ENCODE results near the gene SEPTIN6. TPM values are rescaled to one million over a fixed set of nuclear protein-coding genes. Genes with fewer than 3 reads are reported as not detected.

SEPTIN6 gene
- total RNA-seq, 1 donor from 2014 or later, result 24.7 TPM

DNA sequence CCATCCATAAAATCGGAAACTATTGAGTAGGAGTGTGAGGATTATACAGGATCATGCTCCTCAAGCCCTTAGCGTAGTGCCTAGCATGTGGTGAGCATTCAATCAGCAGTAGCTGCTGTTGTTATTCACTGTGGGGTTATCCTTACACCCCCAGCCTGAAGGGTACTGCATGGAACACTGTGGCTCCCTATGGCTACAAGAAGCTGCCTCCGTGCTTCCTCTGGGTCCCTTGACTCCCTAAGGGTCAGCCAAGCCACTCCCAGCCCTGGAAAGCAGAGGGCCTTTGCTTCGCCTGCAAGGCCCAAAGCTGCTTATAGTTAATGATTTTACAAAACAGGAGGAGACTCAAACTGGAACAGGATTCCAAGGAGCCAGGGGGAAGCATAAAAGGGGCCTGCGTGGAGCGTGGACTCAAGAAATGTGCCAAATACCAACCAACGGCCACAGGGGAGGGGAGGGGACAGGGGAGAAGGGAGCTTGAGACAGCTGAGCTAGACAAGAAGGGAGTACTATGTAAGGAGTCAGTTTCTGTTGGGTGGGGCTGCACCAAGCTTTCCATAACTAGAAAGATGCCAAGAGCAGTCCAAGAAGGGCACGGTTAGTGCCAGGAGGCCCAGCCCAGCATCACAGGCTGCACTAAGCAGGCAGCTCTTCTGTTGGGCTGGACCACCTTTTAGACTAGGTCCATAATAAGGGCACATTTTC is 15.9 kb downstream of the SEPTIN6 start:
- no peak overlapping the region for H3K27ac ChIP-seq (ENCODE audit: low read depth, low read length)
- no peak for DNase-seq (ENCODE audit: low read depth)

DNA sequence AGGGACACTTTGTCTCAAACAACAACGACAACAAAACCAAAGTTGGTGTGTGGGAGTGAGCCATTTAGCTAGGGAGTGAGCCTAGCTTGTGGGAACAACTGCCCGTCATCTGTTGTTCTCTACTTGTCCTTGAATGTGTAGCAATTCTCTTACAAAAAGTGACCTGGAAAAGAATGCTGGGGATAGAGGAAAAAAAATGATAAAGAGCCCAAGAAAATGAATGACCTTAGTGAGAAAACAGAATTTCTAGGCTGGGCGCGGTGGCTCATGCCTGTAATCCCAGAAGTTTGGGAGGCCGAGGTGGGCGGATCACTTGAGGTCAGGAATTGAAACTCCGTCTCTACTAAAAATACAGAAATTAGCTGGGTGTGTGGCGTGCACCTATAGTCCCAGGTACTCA is 19.6 kb downstream of the SEPTIN6 start:
- FAIRE-seq (no peak), DNase-seq (ENCODE audit: low read depth) (no peak)
- Mint-ChIP-seq H3K4me3 (ENCODE audit: unreplicated experiment) (no peak overlapping the region), H3K27me3 (ENCODE audit: low read depth, unreplicated experiment) (no peaks in the 10 kb centered on the region), H3K27ac (ENCODE audit: unreplicated experiment) (no peak overlapping the region), H3K4me1 (ENCODE audit: low read depth, unreplicated experiment) (peaks cover 6% of the 10 kb centered on the region), H3K9me3 (ENCODE audit: unreplicated experiment) (no peaks in the 10 kb centered on the region), H3K36me3 (ENCODE audit: low read depth, unreplicated experiment) (no peaks in the 10 kb centered on the region)
- H3K4me1 ChIP-seq (ENCODE audit: insufficient read depth, low read length), result no peaks in the 10 kb centered on the region
- H4K20me1 ChIP-seq (ENCODE audit: insufficient read depth, low read length), result no peaks in the 10 kb centered on the region
- no peak overlapping the region for H3K9ac ChIP-seq (ENCODE audit: low read length)
- H3K27ac ChIP-seq (ENCODE audit: low read depth, low read length), result no peak overlapping the region
- no peak overlapping the region for H2AFZ ChIP-seq (ENCODE audit: low read depth, low read length)
- H3K27me3 ChIP-seq (ENCODE audit: insufficient read depth, low read length), result no peaks in the 10 kb centered on the region
- no peak overlapping the region for H3K4me3 ChIP-seq (ENCODE audit: insufficient read depth, low read depth, low read length)
- no peak overlapping the region for H3K4me2 ChIP-seq (ENCODE audit: low read length)
- no peaks in the 10 kb centered on the region for H3K9me3 ChIP-seq (ENCODE audit: insufficient read depth, low read depth, low read length)
- TF ChIP-seq CTCF (IDR thresholded peaks at IDR 0.05; ENCODE audit: insufficient read depth, low read depth, low read length) (no peak), EZH2 (IDR thresholded peaks at IDR 0.05; ENCODE audit: insufficient read depth, low read length) (no peak)
- H3K79me2 ChIP-seq (ENCODE audit: insufficient read depth, low read length), result no peaks in the 10 kb centered on the region
- H3K36me3 ChIP-seq (ENCODE audit: insufficient read depth, low read length), result no peaks in the 10 kb centered on the region

More for the DNA sequence above, 15.9 kb downstream of the SEPTIN6 start:
- FAIRE-seq, result no peak
- H3K9me3 Mint-ChIP-seq (ENCODE audit: unreplicated experiment), result no peaks in the 10 kb centered on the region
- no peak overlapping the region for H3K27ac Mint-ChIP-seq (ENCODE audit: unreplicated experiment)
- H3K4me3 Mint-ChIP-seq (ENCODE audit: unreplicated experiment), result no peak overlapping the region
- Histone ChIP-seq H3K9ac (ENCODE audit: low read length) (no peak overlapping the region), H3K79me2 (ENCODE audit: insufficient read depth, low read length) (no peaks in the 10 kb centered on the region), H4K20me1 (ENCODE audit: insufficient read depth, low read length) (no peaks in the 10 kb centered on the region), H3K36me3 (ENCODE audit: insufficient read depth, low read length) (no peaks in the 10 kb centered on the region), H3K4me3 (ENCODE audit: insufficient read depth, low read depth, low read length) (no peak overlapping the region), H3K9me3 (ENCODE audit: insufficient read depth, low read depth, low read length) (no peaks in the 10 kb centered on the region), H3K27me3 (ENCODE audit: insufficient read depth, low read length) (no peaks in the 10 kb centered on the region), H3K4me2 (ENCODE audit: low read length) (no peak overlapping the region), H2AFZ (ENCODE audit: low read depth, low read length) (no peak overlapping the region), H3K4me1 (ENCODE audit: insufficient read depth, low read length) (no peaks in the 10 kb centered on the region)
- no peaks in the 10 kb centered on the region for H3K27me3 Mint-ChIP-seq (ENCODE audit: low read depth, unreplicated experiment)
- no peaks in the 10 kb centered on the region for H3K36me3 Mint-ChIP-seq (ENCODE audit: low read depth, unreplicated experiment)
- no peaks in the 10 kb centered on the region for H3K4me1 Mint-ChIP-seq (ENCODE audit: low read depth, unreplicated experiment)
- TF ChIP-seq EZH2 (IDR thresholded peaks at IDR 0.05; ENCODE audit: insufficient read depth, low read length) (no peak), CTCF (IDR thresholded peaks at IDR 0.05; ENCODE audit: insufficient read depth, low read depth, low read length) (no peak)

- Histone ChIP-seq H2AFZ (ENCODE audit: low read depth, low read length) (no peak overlapping the region), H3K4me2 (ENCODE audit: low read length) (no peak overlapping the region), H3K9ac (ENCODE audit: low read length) (no peak overlapping the region), H4K20me1 (ENCODE audit: insufficient read depth, low read length) (no peaks in the 10 kb centered on the region), H3K4me3 (ENCODE audit: insufficient read depth, low read depth, low read length) (no peak overlapping the region), H3K36me3 (ENCODE audit: insufficient read depth, low read length) (no peaks in the 10 kb centered on the region), H3K4me1 (ENCODE audit: insufficient read depth, low read length) (no peaks in the 10 kb centered on the region), H3K27ac (ENCODE audit: low read depth, low read length) (no peak overlapping the region), H3K9me3 (ENCODE audit: insufficient read depth, low read depth, low read length) (no peaks in the 10 kb centered on the region), H3K79me2 (ENCODE audit: insufficient read depth, low read length) (no peaks in the 10 kb centered on the region), H3K27me3 (ENCODE audit: insufficient read depth, low read length) (no peaks in the 10 kb centered on the region)
- Mint-ChIP-seq H3K4me1 (ENCODE audit: low read depth, unreplicated experiment) (peaks cover 6% of the 10 kb centered on the region), H3K36me3 (ENCODE audit: low read depth, unreplicated experiment) (no peaks in the 10 kb centered on the region), H3K4me3 (ENCODE audit: unreplicated experiment) (no peak overlapping the region), H3K27ac (ENCODE audit: unreplicated experiment) (no peak overlapping the region), H3K9me3 (ENCODE audit: unreplicated experiment) (no peaks in the 10 kb centered on the region), H3K27me3 (ENCODE audit: low read depth, unreplicated experiment) (no peaks in the 10 kb centered on the region)
- TF ChIP-seq EZH2 (IDR thresholded peaks at IDR 0.05; ENCODE audit: insufficient read depth, low read length) (no peak), CTCF (IDR thresholded peaks at IDR 0.05; ENCODE audit: insufficient read depth, low read depth, low read length) (no peak)
- FAIRE-seq (no peak), DNase-seq (ENCODE audit: low read depth) (no peak)
Measured at GRCh38 chrX:119672426-119672825, 20.5 kb downstream of the SEPTIN6 start.

Measured in astrocyte (in vitro differentiated cells and primary cell).